PC-9 (cell line): ENCODE data around the gene RORC. TPM values are rescaled to one million over a fixed set of nuclear protein-coding genes. Genes with fewer than 3 reads are reported as not detected.

Experiments used
- BruUV-seq: library from RNA; stranded (reverse); fragments of 400-500 nt; replicated peaks from 2 replicates; lab custom pipeline; 2021; lab: Mats Ljungman, UMichigan
- CTCF ChIA-PET: fragments of 300-600 bp; sonication (Branson Sonifier 250); formaldehyde crosslinking; loops from one replicate; lab custom pipeline; 2022; ENCODE audit warnings: antibody characterized with exemption; lab: Charles Lee
- POLR2A ChIA-PET: fragments of 300-600 bp; sonication (Branson Sonifier 250); formaldehyde crosslinking; loops from one replicate; lab custom pipeline; 2022; ENCODE audit warnings: antibody characterized with exemption; ENCODE audit not compliant: unreplicated experiment; lab: Charles Lee
- DNase-seq, 2 experiments: peaks; one replicate each; pipeline versions ENCODE4 v3.0.0 to v3.0.0-alpha.2; 2015 to 2022; ENCODE audit warnings: mixed read lengths in 1 of 2
- H2AFZ ChIP-seq: fragments of 200-600 bp; sonication (generic); 2 replicates; pipeline ENCODE4 v1.8.1; 2017; ENCODE audit warnings: antibody characterized with exemption
- H3F3A ChIP-seq: fragments of 200-600 bp; sonication (generic); 2 replicates; pipeline ENCODE4 v1.8.1; 2017; ENCODE audit warnings: antibody characterized with exemption, mild to moderate bottlenecking, low read depth; ENCODE audit not compliant: insufficient read depth
- H3K27ac ChIP-seq: fragments of 200-600 bp; sonication (generic); 2 replicates; pipeline ENCODE4 v1.6.1; 2016; ENCODE audit warnings: mixed run types
- H3K27me3 ChIP-seq: fragments of 200-600 bp; sonication (generic); 2 replicates; pipeline ENCODE4 v1.6.1; 2016; ENCODE audit warnings: low read depth, mixed run types; ENCODE audit not compliant: insufficient read depth
- H3K36me3 ChIP-seq: fragments of 200-600 bp; sonication (generic); 2 replicates; pipeline ENCODE4 v1.6.1; 2016; ENCODE audit warnings: low read depth, mixed run types
- H3K4me1 ChIP-seq: fragments of 200-600 bp; sonication (generic); replicated peaks from 2 replicates; pipeline ENCODE4 v1.6.1; 2016; ENCODE audit warnings: mixed run types; ENCODE audit not compliant: insufficient read depth
- H3K4me2 ChIP-seq: fragments of 200-600 bp; sonication (generic); 2 replicates; pipeline ENCODE4 v1.6.1; 2017; ENCODE audit warnings: mixed run types
- H3K4me3 ChIP-seq: fragments of 200-600 bp; sonication (generic); 2 replicates; pipeline ENCODE4 v1.6.1; 2016; ENCODE audit warnings: mixed run types
- H3K79me2 ChIP-seq: fragments of 200-600 bp; sonication (generic); 2 replicates; pipeline ENCODE4 v1.6.1; 2017; ENCODE audit warnings: low read depth, mixed run types
- H3K9me2 ChIP-seq: fragments of 200-600 bp; sonication (generic); 2 replicates; pipeline ENCODE4 v1.8.1; 2017; ENCODE audit warnings: mild to moderate bottlenecking; ENCODE audit not compliant: insufficient read depth
- H3K9me3 ChIP-seq: fragments of 200-600 bp; sonication (generic); 2 replicates; pipeline ENCODE4 v1.8.1; 2016; ENCODE audit warnings: low read depth; ENCODE audit not compliant: insufficient read depth
- H4K20me1 ChIP-seq: fragments of 200-600 bp; sonication (generic); 2 replicates; pipeline ENCODE4 v1.8.1; 2017; ENCODE audit not compliant: insufficient read depth
- CTCF ChIP-seq: fragments of 200-600 bp; sonication (generic); conservative IDR thresholded peaks from 2 replicates; pipeline ENCODE4 v1.6.1; 2017; ENCODE audit warnings: mixed run types, antibody characterized with exemption, mild to moderate bottlenecking, moderate library complexity
- EZH2 ChIP-seq: fragments of 200-600 bp; sonication (generic); IDR thresholded peaks from 2 replicates; pipeline ENCODE4 v1.8.0; 2017; ENCODE audit warnings: antibody characterized with exemption, low read depth
- intact Hi-C: fragments of 100-400 bp; cut with micrococcal nuclease; formaldehyde crosslinking; loops from one replicate; pipeline ENCODE4 v1.10.0; 2022; ENCODE audit not compliant: unreplicated experiment
- total RNA-seq: library from RNA; stranded (reverse); gene quantifications from 2 replicates; pipeline ENCODE4 v1.2.3, GENCODE V29; 2021

The RORC gene
- total RNA-seq, 1 experiment from 2014 or later: 0.35 TPM

DNA sequence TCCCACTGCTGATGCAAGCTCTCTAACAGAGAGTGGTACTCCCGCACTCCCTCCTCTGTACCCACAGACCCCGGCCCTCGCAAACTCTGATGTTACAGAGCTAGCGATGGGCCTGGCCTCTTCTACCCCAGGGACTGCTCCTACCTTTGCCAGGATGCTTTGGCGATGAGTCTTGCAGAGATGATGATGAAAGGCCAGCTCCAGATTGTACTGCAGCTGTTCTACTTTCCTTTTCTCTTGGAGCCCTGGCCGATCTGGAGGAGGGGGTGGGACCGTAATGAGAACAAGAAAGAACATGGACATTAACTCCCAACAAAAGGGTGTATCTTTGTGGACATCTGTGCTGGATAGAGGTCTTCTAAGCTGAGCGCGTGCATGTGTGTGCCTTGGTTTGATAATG, 20.4 kb downstream of the RORC start:
- H4K20me1 ChIP-seq: no peaks in the 10 kb centered on the region
- CTCF ChIA-PET: interaction anchor here (0.5 kb wide), 1 partner anchor 515 kb away, joined by 7 read pairs; no protein-coding TSS in a partner anchor
- H2AFZ ChIP-seq: no peak overlapping the region
- no TSS peak for BruUV-seq
- no peak overlapping the region for H3K4me3 ChIP-seq
- no peaks in the 10 kb centered on the region for H3K9me2 ChIP-seq
- POLR2A ChIA-PET: interaction anchor here (0.5 kb wide), 1 partner anchor 131 kb away, joined by 4 read pairs; no protein-coding TSS in a partner anchor
- no peaks in the 10 kb centered on the region for H3F3A ChIP-seq
- DNase-seq: no peak
- TF ChIP-seq EZH2: no peak
- no peak for TF ChIP-seq CTCF
- no peaks in the 10 kb centered on the region; the same call in 1 of the 2 replicates for H3K27me3 ChIP-seq
- H3K4me1 ChIP-seq: no peaks in the 10 kb centered on the region
- no peaks in the 10 kb centered on the region for H3K36me3 ChIP-seq
- no peak overlapping the region for H3K4me2 ChIP-seq
- no peak overlapping the region for H3K27ac ChIP-seq
- H3K9me3 ChIP-seq: no peaks in the 10 kb centered on the region
- intact Hi-C loops: no loop called here
- H3K79me2 ChIP-seq: no peaks in the 10 kb centered on the region

DNA sequence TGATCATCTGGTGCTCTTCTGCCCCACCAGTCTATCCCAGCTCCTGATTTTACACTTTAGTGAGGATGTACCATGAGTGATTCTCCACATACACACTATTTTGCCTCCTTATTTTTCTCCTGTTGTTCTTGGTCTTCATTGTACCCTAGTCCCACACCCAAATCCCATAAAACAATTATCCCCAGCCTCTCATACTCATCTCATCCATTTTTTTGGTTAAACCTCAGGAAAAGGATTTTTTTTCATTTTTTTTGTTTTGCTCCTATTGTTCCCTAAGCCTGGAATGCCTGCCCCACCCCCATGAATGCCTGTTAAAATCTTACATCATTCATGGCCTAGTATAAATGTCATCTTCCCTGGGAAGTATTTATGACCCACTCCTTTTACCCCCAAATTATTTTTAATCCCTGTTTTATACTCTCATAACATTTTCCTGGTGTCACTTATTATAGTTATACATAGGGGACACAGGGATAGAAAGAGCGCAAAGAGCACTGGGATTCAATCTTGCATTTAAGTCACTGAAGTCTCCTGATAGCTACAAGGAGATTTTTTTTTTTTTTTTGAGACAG, 21.5 kb downstream of the RORC start:
- intact Hi-C loops: no loop called here
- Histone ChIP-seq H3K9me3 (no peaks in the 10 kb centered on the region), H3K4me2 (no peak overlapping the region), H3K9me2 (no peaks in the 10 kb centered on the region), H3K36me3 (no peaks in the 10 kb centered on the region), H3K79me2 (no peaks in the 10 kb centered on the region), H3K27ac (no peak overlapping the region), H4K20me1 (no peaks in the 10 kb centered on the region), H3K4me1 (no peaks in the 10 kb centered on the region), H3F3A (no peaks in the 10 kb centered on the region), H3K4me3 (no peak overlapping the region), H3K27me3 (peaks cover under 1% of the 10 kb centered on the region; the same call in 1 of the 2 replicates), H2AFZ (no peak overlapping the region)
- no TSS peak for BruUV-seq
- ChIA-PET POLR2A (interaction anchor here (0.6 kb wide), 1 partner anchor 373 kb away, joined by 9 read pairs; no protein-coding TSS in a partner anchor), CTCF (no interaction called here)
- TF ChIP-seq EZH2 (no peak), CTCF (no peak)
- no peak for DNase-seq

DNA sequence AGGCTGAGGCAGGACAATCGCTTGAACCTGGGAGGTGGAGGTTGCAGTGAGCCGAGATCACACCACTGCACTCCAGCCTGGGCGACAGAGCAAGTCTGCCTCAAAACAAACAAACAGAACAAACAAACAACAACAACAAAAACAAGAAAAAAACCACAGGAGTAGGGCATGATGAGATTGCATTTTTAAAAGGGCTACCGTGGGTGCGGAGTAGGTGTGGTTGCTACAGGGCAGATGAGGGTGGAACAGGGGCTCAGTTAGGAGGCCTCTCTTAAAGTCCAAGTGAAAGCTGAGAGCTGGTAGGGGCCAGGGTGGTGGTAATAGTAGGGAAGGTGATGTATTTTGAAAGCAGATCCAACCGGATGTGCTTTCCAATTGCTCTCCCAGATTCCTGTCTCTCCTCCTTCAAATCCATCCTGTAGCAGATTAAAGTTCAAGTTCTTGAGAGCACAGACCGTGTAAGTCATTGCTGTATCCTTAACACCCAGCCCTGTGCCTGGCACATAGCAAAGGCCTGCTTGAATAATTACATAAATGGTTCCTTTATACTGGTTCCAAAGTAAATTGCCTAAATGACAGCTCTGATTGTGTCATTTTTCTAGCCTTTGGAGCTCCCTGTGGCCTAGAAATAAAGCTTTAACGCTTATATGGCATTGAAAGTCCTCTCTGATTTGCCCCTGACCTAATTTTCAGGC, 22.2 kb downstream of the RORC start:
- Histone ChIP-seq H3K4me2 (no peak overlapping the region), H3K9me2 (no peaks in the 10 kb centered on the region), H3K4me1 (no peaks in the 10 kb centered on the region), H4K20me1 (no peaks in the 10 kb centered on the region), H3K9me3 (no peaks in the 10 kb centered on the region), H3K27me3 (peaks cover 3% of the 10 kb centered on the region; the same call in 1 of the 2 replicates), H3K79me2 (no peaks in the 10 kb centered on the region), H3K4me3 (no peak overlapping the region), H3K36me3 (no peaks in the 10 kb centered on the region), H3F3A (no peaks in the 10 kb centered on the region), H3K27ac (no peak overlapping the region), H2AFZ (no peak overlapping the region)
- TF ChIP-seq CTCF: no peak
- TF ChIP-seq EZH2: no peak
- POLR2A ChIA-PET: interaction anchor here (0.6 kb wide), 1 partner anchor 372 kb away, joined by 9 read pairs; no protein-coding TSS in a partner anchor
- DNase-seq: no peak
- no TSS peak for BruUV-seq
- CTCF ChIA-PET: no interaction called here
- intact Hi-C loops: no loop called here
